Fibroblast of upper back skin (primary cell): ENCODE results near the gene BIN2.

Experiments used
- DNase-seq: peaks from one replicate; pipeline ENCODE4 v3.0.0-alpha.2; 2013

Gene BIN2

GRCh38 chr12:51323966-51324895, at the start of gene BIN2:
Gene BIN2 (minus strand): TSS chr12:51324174. CDS start chr12:51324102, 72 bp downstream.
- no peak for DNase-seq

DNA sequence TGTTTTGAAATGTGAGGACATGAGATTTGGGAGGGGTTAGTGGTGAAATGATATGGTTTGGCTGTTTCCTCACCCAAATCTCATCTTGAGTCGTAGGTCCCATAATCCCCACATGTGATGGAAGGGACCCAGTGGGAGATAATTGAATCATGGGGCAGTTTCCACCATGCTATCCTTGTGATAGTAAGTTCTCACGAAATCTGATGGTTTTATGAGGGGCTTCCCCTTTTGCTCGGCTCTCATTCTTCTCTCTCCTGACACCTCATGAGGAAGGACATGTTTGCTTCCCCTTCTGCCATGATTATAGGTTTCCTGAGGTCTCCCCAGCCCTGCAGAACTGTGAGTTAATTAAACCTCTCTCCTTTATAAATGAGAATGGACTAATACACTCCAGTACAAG, 49.2 kb upstream of the BIN2 start:
- no peak for DNase-seq

DNA sequence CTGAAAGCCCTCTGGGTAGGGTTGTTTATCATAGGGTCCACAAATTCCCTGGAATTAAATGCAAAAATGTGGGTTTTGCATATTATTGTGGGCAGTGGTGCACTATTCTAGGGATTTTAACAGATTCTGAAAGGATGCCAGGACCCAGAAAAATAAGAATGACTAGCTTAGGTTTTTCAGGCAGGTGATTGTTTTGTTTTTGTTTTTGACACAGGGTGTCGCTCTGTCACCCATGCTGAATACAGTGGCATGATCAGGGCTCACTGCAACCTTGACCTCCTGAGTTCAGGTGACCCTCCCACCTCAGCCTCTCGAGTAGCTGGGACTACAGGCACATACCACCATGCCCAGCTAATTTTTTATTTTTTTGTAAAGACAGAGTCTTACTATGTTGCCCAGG, 48.0 kb upstream of the BIN2 start:
- DNase-seq = no peak

GRCh38 chr12:51371295-51371953, 47.5 kb upstream of the BIN2 start:
- DNase-seq = peak; percentile 97

- DNase-seq = no peak
Observed at GRCh38 chr12:51370667-51371066, 46.7 kb upstream of the BIN2 start.

DNA sequence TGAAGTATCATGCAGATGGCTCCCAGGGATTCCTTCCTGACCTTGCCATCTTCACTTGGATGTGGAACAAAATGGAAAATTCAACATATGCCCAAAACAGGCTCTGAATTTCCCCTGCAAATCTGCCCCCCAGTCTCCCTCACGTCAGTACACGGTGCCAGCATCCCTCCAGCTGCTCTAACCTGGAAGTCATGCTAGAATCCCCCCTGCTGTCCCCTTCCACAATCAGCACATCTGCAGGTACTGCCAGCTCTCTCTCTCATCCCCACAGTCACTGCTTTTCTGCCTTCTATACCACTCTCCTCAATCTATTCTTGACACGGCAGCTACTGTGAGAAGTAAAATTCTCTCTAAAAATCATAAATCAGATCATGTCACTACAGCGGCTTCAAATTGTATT, 45.6 kb upstream of the BIN2 start:
- no peak for DNase-seq

DNA sequence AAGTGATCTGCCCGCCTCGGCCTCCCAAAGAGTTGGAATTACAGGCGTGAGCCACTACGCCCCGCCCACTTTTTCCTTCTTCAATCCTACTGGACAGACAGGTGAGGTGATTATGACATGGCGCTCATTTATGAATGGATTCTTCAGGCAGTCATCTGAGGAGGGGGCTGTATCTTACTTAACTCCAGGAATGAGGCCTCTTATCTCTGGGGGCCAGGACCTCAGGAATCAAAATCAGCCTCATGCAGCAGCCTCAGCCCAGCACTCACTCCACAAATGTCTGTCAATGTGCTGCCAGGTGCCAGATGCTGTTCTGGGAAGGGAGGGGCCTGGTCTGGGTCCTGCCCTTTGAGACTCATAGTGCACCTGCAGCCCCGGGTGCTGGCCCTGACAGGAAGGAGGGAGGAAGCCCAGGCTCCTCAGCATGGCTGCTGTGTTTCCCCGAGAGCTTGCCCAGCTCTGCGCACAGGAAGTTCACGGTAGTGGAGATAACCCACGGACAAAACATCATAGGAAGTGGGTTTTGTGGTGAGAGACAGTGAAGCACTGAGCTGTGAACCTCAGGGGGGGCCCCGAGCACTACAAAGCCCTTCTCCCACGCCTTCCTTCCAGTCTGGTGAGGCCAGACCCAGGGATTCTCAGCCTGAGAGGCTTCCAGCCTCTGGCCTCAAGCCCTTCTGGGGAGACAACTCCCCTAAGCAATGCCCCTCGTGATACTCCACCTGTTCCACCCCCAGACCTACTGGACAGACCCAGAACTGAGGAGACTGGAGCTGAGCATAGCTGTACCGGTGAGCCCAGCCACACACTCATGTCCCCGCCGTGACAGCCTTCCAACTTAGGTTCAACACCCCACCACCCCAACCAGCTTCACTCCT, 44.9 kb upstream of the BIN2 start:
- no peak for DNase-seq

- DNase-seq = no peak
Observed at GRCh38 chr12:51365276-51365675, 41.3 kb upstream of the BIN2 start.

DNA sequence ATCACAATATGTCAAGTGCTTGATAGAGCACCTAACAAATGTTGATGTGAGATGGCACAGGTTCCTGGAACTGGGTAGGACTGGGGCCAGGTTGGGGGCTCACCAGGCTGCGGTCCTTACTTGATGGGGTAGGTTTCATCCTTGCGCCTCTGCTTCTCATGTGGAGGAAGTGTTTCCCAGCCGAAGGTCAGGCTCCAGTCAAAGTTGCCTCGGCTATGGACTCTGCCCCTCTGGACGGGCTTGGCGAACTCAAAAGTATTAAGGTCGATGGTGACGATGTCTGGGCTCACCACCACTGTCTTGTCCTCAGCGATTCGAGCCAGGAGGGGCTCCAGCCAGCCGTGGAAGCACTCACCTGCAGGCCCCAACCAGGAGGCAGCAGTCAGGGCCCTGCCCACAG, 40.0 kb upstream of the BIN2 start:
- DNase-seq = no peak

- DNase-seq = no peak
Observed at GRCh38 chr12:51362747-51363342, 38.9 kb upstream of the BIN2 start.

DNA sequence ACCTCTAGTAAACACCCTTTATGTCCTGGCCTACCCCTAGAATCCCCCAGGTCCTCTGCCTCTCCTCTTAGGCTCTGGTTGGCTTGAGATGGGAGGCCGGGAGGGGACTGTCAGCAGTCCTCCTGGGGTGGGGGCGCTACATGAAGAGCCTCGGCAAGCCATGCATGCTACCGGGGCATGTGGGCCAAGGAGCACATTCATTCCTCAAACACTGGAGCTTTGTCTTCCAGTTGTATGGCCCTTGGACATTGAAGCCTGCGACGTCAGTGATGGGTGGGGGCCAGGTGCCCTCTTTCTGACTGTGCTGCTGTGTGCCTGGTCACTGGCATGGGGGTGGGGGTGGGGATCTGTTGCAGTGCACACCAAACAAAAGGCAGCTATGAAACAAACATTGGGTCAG, 38.3 kb upstream of the BIN2 start:
- no peak for DNase-seq

DNA sequence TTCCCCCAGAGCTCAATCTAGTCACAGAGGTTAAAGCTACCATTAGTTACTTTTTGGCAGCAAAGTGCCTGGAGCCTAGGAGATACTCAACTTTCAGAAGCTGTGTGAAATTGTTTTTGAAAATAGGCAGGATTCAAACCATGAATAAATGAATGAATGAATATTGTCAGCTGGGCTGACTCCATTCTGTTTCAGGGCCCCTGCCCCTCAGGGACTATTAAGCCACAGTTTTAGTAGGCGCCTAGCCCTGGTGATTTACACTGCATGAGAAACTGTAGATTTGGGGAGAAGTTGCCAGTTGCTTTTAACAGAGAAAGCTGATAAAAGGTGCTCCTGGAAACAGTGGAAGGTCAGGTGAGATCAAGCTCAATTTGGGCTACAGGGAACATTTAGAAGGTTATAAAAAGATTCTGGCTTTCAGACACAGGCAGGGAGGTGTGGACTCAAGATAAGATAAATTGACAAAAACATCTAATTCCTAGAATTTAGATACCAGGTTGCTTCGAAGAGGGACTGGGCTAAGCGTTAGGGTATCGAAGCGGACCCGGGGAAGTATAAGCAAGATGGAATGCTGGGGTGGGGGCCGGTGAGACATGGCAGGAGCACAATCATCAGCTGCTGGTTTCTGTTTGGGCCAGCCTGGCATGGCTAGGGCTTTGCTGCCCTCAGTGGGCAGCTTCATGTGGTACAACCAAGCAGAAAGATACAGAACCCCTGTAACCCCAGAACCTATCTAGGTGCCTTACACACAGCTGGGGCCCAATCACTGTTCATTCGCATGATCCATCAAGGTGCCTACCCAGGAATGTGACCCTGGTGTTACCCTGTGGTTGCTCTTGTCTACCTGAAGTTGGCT, 37.4 kb upstream of the BIN2 start:
- no peak for DNase-seq

- no peak for DNase-seq
Observed at GRCh38 chr12:51360315-51360714, 36.3 kb upstream of the BIN2 start.

DNA sequence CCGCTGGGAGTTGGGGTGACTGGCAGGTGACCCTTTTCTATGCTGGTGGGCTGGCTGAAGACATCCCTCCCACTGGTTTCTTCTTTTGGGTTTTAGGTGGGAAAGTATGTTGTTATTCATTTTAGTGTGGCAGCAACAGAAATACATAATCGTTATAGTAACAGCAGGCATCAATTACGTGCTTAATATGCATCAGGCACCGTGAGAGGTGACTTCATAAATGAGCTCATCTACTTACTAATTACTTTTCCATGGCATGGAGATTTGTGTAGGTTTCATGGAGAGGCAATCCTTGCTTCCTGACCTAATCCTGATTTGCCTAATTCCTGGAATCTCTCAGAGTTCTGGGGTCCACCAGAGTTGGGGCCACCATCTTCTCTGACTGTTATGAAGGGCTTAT, 35.9 kb upstream of the BIN2 start:
- no peak for DNase-seq

DNA sequence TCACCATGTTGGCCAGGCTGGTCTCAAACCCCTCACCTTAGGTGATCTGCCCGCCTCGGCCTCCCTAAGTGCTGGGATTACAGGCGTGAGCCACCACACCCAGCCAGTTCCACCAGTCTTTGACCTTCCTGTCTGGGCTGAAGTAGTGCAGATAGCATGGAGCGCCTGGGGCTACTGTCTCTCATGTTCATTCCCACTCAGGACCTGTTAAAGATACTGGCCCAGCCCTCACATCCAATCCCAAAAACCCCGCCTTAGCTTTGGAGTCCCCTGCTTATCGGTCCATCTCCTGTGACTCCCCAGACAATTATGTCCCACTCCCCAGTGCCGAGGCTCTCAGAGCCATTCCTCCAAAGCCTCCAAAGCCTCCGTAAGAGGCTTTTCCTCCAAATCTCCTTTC, 34.5 kb upstream of the BIN2 start:
- no peak for DNase-seq

DNA sequence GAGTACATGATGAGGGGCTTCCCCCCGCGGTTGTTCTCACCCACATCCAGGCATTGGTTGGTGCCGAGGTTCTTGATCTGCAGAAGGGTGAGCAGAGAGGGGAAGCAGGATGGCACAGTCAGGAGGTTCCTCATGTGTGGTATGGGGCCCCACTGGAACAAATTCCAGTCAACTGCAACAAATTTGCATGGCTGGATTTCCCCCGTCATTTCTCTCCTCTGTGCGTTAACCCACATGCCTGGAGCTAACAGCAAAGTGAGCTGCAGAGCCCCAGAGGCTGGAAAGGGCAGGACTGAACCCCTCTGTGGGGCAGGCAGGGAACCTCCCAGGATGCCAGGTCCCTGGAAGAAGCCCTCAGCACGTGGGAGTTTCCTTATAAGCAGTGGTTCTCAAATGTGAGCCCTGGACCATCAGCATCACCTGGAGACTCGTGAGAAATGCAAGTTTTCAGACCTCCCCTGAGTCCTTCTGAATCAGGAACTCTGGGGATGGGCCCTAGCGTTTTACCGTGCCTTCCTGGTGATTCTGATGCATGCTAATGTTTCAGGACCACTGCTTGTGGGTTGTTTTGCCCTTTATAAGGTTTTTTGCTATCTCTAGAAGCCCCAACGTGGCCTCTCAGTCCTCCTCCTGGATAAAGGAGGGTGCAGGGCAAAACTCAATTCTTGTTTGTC, 33.5 kb upstream of the BIN2 start:
- no peak for DNase-seq

GRCh38 chr12:51351913-51352532, 28.0 kb upstream of the BIN2 start:
- DNase-seq = peak; percentile 68

GRCh38 chr12:51349026-51349425, 25.1 kb upstream of the BIN2 start:
- peak; percentile 26 for DNase-seq

GRCh38 chr12:51348116-51348515, 24.1 kb upstream of the BIN2 start:
- no peak for DNase-seq

DNA sequence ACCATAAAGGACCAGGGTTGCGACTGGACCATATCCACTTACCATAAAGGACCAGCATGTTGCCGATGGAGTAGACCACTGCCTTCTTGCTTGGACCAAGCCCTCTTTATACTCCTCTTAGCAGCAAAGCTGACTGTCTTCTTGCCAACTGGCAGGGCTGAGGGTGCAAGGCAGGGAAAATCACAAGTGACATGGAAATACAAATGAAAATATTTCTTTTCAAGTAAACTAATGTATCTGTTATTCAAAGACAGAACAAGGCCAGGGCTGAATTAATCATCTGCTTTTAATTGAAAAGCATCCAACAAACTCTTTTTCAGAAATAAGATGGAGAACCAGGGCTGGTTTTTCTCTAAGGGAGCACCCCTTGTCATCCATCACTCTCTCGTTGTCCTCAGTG, 22.6 kb upstream of the BIN2 start, which contains the start of gene CELA1:
Gene CELA1, minus strand, starts transcription at position 99 of the 400 bp plus-strand sequence. Its CDS starts 41 bp downstream, at position 58.
- DNase-seq = no peak

- DNase-seq = peak; percentile 29
Observed at GRCh38 chr12:51345681-51346080, 21.7 kb upstream of the BIN2 start.
